H9 (cell line): ENCODE data around the gene FBXO39. TPM values are rescaled to one million over a fixed set of nuclear protein-coding genes. Genes with fewer than 3 reads are reported as not detected.
"Not testable (repeated sequence)": the region's sequence is repeated elsewhere in the genome, so short reads cannot be mapped to it uniquely, and the experiment has no call there.

Source experiments
- DNase-seq: peaks from one replicate; pipeline ENCODE4 v3.0.0-alpha.2; 2017
- H2AFZ ChIP-seq: one replicate; pipeline ENCODE4 v1.6.1; 2013; ENCODE audit warnings: mild to moderate bottlenecking, low read length, control low read depth, moderate library complexity
- H2AK5ac ChIP-seq: 2 replicates; pipeline ENCODE4 v1.6.1; 2013; ENCODE audit warnings: low read length, control low read depth, mixed read lengths; ENCODE audit not compliant: insufficient read length
- H2BK120ac ChIP-seq: one replicate; pipeline ENCODE4 v1.6.1; 2013; ENCODE audit warnings: low read depth, mild to moderate bottlenecking, low read length, control low read depth, inconsistent platforms; ENCODE audit not compliant: poor library complexity, severe bottlenecking
- H2BK12ac ChIP-seq: 2 replicates; pipeline ENCODE4 v1.6.1; 2013; ENCODE audit warnings: low read length, control low read depth, mixed read lengths, low read depth; ENCODE audit not compliant: insufficient read length
- H2BK15ac ChIP-seq: 2 replicates; pipeline ENCODE4 v1.6.1; 2013; ENCODE audit warnings: low read depth, low read length, control low read depth
- H2BK20ac ChIP-seq: one replicate; pipeline ENCODE4 v1.6.1; 2013; ENCODE audit warnings: low read depth, mild to moderate bottlenecking, low read length, control low read depth, inconsistent platforms; ENCODE audit not compliant: poor library complexity, severe bottlenecking
- H2BK5ac ChIP-seq: 2 replicates; pipeline ENCODE4 v1.6.1; 2013; ENCODE audit warnings: low read length, control low read depth, mixed read lengths; ENCODE audit not compliant: insufficient read length
- H3K14ac ChIP-seq: 2 replicates; pipeline ENCODE4 v1.6.1; 2013; ENCODE audit warnings: low read length, control low read depth; ENCODE audit not compliant: insufficient read depth
- H3K18ac ChIP-seq: 2 replicates; pipeline ENCODE4 v1.6.1; 2013; ENCODE audit warnings: low read depth, mild to moderate bottlenecking, mixed read lengths, low read length, control low read depth; ENCODE audit not compliant: insufficient read length
- H3K23ac ChIP-seq: 2 replicates; pipeline ENCODE4 v1.6.1; 2013; ENCODE audit warnings: low read length, control low read depth, mixed read lengths, low read depth; ENCODE audit not compliant: insufficient read length
- H3K23me2 ChIP-seq: 2 replicates; pipeline ENCODE4 v1.6.1; 2013; ENCODE audit warnings: low read depth, mild to moderate bottlenecking, mixed read lengths, low read length, control low read depth; ENCODE audit not compliant: insufficient read length, poor library complexity, severe bottlenecking
- H3K27ac ChIP-seq: 2 replicates; pipeline ENCODE4 v1.5.1; 2013; ENCODE audit warnings: low read length, control low read depth, mixed read lengths, low read depth; ENCODE audit not compliant: insufficient read length
- H3K27me3 ChIP-seq: 2 replicates; pipeline ENCODE4 v1.6.1; 2013; ENCODE audit warnings: low read length, control low read depth, inconsistent platforms; ENCODE audit not compliant: insufficient read depth
- H3K4ac ChIP-seq: 2 replicates; pipeline ENCODE4 v1.6.1; 2013; ENCODE audit warnings: low read depth, mild to moderate bottlenecking, control low read depth, inconsistent platforms, low read length, moderate library complexity
- H3K4me1 ChIP-seq: 2 replicates; pipeline ENCODE4 v1.6.1; 2013; ENCODE audit warnings: low read length, control low read depth, inconsistent platforms; ENCODE audit not compliant: insufficient read depth
- H3K4me2 ChIP-seq: 2 replicates; pipeline ENCODE4 v1.6.1; 2013; ENCODE audit warnings: low read length, control low read depth, mixed read lengths; ENCODE audit not compliant: insufficient read length, insufficient read depth
- H3K56ac ChIP-seq: 2 replicates; pipeline ENCODE4 v1.6.1; 2013; ENCODE audit warnings: low read depth, mild to moderate bottlenecking, mixed read lengths, low read length, control low read depth; ENCODE audit not compliant: insufficient read length
- H3K79me1 ChIP-seq: 2 replicates; pipeline ENCODE4 v1.6.1; 2013; ENCODE audit warnings: low read depth, mild to moderate bottlenecking, moderate library complexity, low read length, control low read depth, inconsistent platforms; ENCODE audit not compliant: insufficient read depth, poor library complexity, severe bottlenecking
- H3K79me2 ChIP-seq: 2 replicates; pipeline ENCODE4 v1.6.1; 2013; ENCODE audit warnings: low read length, control low read depth, inconsistent platforms; ENCODE audit not compliant: insufficient read depth
- H3K9ac ChIP-seq: 2 replicates; pipeline ENCODE4 v1.6.1; 2013; ENCODE audit warnings: low read length, control low read depth, mixed read lengths; ENCODE audit not compliant: insufficient read length; ENCODE audit errors: extremely low read depth
- H3K9me3 ChIP-seq: one replicate; pipeline ENCODE4 v1.6.1; 2013; ENCODE audit warnings: low read depth, low read length, inconsistent platforms; ENCODE audit not compliant: control insufficient read depth
- H3T11ph ChIP-seq: one replicate; pipeline ENCODE4 v1.6.1; 2013; ENCODE audit warnings: mild to moderate bottlenecking, low read length, control low read depth, inconsistent platforms
- H4K20me1 ChIP-seq: one replicate; pipeline ENCODE4 v1.6.1; 2013; ENCODE audit not compliant: control insufficient read depth, insufficient read length, insufficient read depth
- H4K5ac ChIP-seq: 2 replicates; pipeline ENCODE4 v1.6.1; 2013; ENCODE audit warnings: low read depth, mild to moderate bottlenecking, mixed read lengths, low read length, control low read depth; ENCODE audit not compliant: insufficient read length
- H4K8ac ChIP-seq: replicated peaks from 2 replicates; pipeline ENCODE4 v1.6.1; 2013; ENCODE audit warnings: low read length, control low read depth, mixed read lengths, low read depth; ENCODE audit not compliant: insufficient read length
- H4K91ac ChIP-seq: 2 replicates; pipeline ENCODE4 v1.6.1; 2013; ENCODE audit warnings: low read depth, mild to moderate bottlenecking, moderate library complexity, mixed read lengths, low read length, control low read depth; ENCODE audit not compliant: insufficient read length
- H3K27ac Mint-ChIP-seq, 3 experiments: 2 replicates in 2 of 3; 3 replicates in 1 of 3; pipeline ENCODE4 v1.8.0; 2020 to 2021; ENCODE audit warnings: mixed read lengths in 3 of 3, mild to moderate bottlenecking in 1 of 3, moderate library complexity in 1 of 3
- H3K27me3 Mint-ChIP-seq: 2 replicates; pipeline ENCODE4 v1.8.0; 2021; ENCODE audit warnings: low read depth, mild to moderate bottlenecking, moderate library complexity, mixed read lengths
- H3K36me3 Mint-ChIP-seq, 3 experiments: 2 replicates in 2 of 3; 3 replicates in 1 of 3; pipeline ENCODE4 v1.8.0; 2020 to 2021; ENCODE audit warnings: low read depth in 3 of 3, mixed read lengths in 3 of 3; ENCODE audit not compliant: insufficient read depth in 1 of 3
- H3K4me1 Mint-ChIP-seq, 2 experiments: 2 replicates each; pipeline ENCODE4 v1.8.0; 2020; ENCODE audit warnings: mixed read lengths in 2 of 2
- H3K4me3 Mint-ChIP-seq, 2 experiments: 2 replicates in 1 of 2; 3 replicates in 1 of 2; pipeline ENCODE4 v1.8.0; 2020 to 2021; ENCODE audit warnings: mild to moderate bottlenecking in 2 of 2, mixed read lengths in 2 of 2, moderate library complexity in 1 of 2
- H3K9me3 Mint-ChIP-seq, 2 experiments: 2 replicates in 1 of 2; 3 replicates in 1 of 2; pipeline ENCODE4 v1.8.0; 2020; ENCODE audit warnings: mild to moderate bottlenecking in 2 of 2, mixed read lengths in 2 of 2, moderate library complexity in 1 of 2
- CTCF ChIP-seq: fragments of 200-600 bp; sonication (generic); conservative IDR thresholded peaks from 3 replicates; pipeline ENCODE4 v1.8.0; 2021; ENCODE audit warnings: antibody characterized with exemption, mild to moderate bottlenecking
- WGBS: extraction: QIAGEN DNeasy Blood & Tissue Kit; methylation state at CpG from one replicate; pipeline ENCODE4 v1.1.7; 2013; ENCODE audit warnings: missing lambda C conversion rate, low lambda C conversion rate, mixed read lengths; ENCODE audit not compliant: insufficient read length; ENCODE audit errors: extremely low coverage; 5-methylcytosine and 5-hydroxymethylcytosine counted together
- total RNA-seq: library from RNA; stranded (reverse); gene quantifications from 2 replicates; pipeline ENCODE4 v1.2.1, GENCODE V29; 2021

FBXO39 gene
- total RNA-seq, 1 experiment from 2014 or later = not detected

GRCh38 chr17:6729531-6729930 is 46.5 kb upstream of the FBXO39 start:
- Histone ChIP-seq H3K14ac (no peak overlapping the region), H2BK15ac (no peak overlapping the region), H3K23me2 (no peaks in the 10 kb centered on the region), H3K79me1 (no peaks in the 10 kb centered on the region), H2AK5ac (no peak overlapping the region), H3K4me2 (no peak overlapping the region), H3K27me3 (no peaks in the 10 kb centered on the region), H4K91ac (no peak overlapping the region), H2AFZ (no peak overlapping the region), H3K23ac (no peak overlapping the region), H3K4ac (no peak overlapping the region), H2BK12ac (no peak overlapping the region), H4K20me1 (no peaks in the 10 kb centered on the region), H3K18ac (no peak overlapping the region), H4K5ac (no peak overlapping the region), H4K8ac (no peak overlapping the region), H3T11ph (no peak overlapping the region), H2BK5ac (no peak overlapping the region), H3K79me2 (no peaks in the 10 kb centered on the region), H3K27ac (no peak overlapping the region), H3K9ac (no peak overlapping the region), H2BK20ac (no peak overlapping the region), H3K9me3 (no peaks in the 10 kb centered on the region), H3K56ac (no peak overlapping the region), H3K4me1 (no peaks in the 10 kb centered on the region), H2BK120ac (no peak overlapping the region)
- no peak for DNase-seq
- Mint-ChIP-seq H3K27ac (no peak overlapping the region; a peak in 1 of 7 replicates), H3K27me3 (peaks cover 21% of the 10 kb centered on the region), H3K4me3 (no peak overlapping the region), H3K36me3 (no peaks in the 10 kb centered on the region; a peak in 1 of 7 replicates), H3K9me3 (peaks cover 0 to 2% of the 10 kb centered on the region in 2 experiments; a peak in 1 of 5 replicates), H3K4me1 (no peaks in the 10 kb centered on the region)
- TF ChIP-seq CTCF = no peak
- WGBS = no CpG with 5 or more reads among the region's 4 CpGs

- H3K23ac ChIP-seq, H3K18ac ChIP-seq, H4K5ac ChIP-seq, H3K23me2 ChIP-seq, H3K14ac ChIP-seq, H2BK15ac ChIP-seq, H4K91ac ChIP-seq, H2BK120ac ChIP-seq, H3K56ac ChIP-seq, DNase-seq, H3K27ac Mint-ChIP-seq, H2BK5ac ChIP-seq, H3K4ac ChIP-seq, H3K27ac ChIP-seq, H3K4me1 ChIP-seq, H2BK12ac ChIP-seq, H3T11ph ChIP-seq, H2AK5ac ChIP-seq, H4K8ac ChIP-seq, H3K4me3 Mint-ChIP-seq, H2BK20ac ChIP-seq, H3K9ac ChIP-seq, H3K79me2 ChIP-seq, H3K9me3 ChIP-seq, H3K4me2 ChIP-seq, H2AFZ ChIP-seq, H3K4me1 Mint-ChIP-seq, H3K36me3 Mint-ChIP-seq, H4K20me1 ChIP-seq, H3K27me3 ChIP-seq, H3K79me1 ChIP-seq: not testable (repeated sequence)
- Mint-ChIP-seq H3K27me3 (peaks cover 12% of the 10 kb centered on the region; the same call in 1 of the 2 replicates), H3K9me3 (peaks cover 4 to 11% of the 10 kb centered on the region in 2 experiments; a peak in 4 of 5 replicates)
- no CpG with 5 or more reads among the region's 6 CpGs for WGBS
These were observed 29.4 kb upstream of the FBXO39 start for GRCh38 chr17:6746665-6747064.
